GM12878 (cell line): ENCODE results near the gene TMEM217. TPM values are rescaled to one million over a fixed set of nuclear protein-coding genes. Genes with fewer than 3 reads are reported as not detected.

ENCODE experiments used
- ATAC-seq: fragments of 200-7000 bp; cut with Tn5 transposase; 3 replicates; pipeline ENCODE4 v1.9.1; 2020; ENCODE audit warnings: mild to moderate bottlenecking, moderate library complexity
- BruUV-seq: library from RNA; stranded (reverse); fragments of 400-500 nt; replicated peaks from 2 replicates; lab custom pipeline; 2021; lab: Mats Ljungman, UMichigan
- CTCF ChIA-PET: fragments of 300-600 bp; sonication (Branson Sonifier 250); formaldehyde crosslinking; extraction: SDS; loops from one replicate; lab custom pipeline; 2021; ENCODE audit warnings: inconsistent platforms; lab: Yijun Ruan, JAX
- POLR2A ChIA-PET: fragments of 350-600 bp; formaldehyde crosslinking; extraction: SDS; loops from one replicate; lab custom pipeline; 2021; ENCODE audit warnings: inconsistent platforms; lab: Charles Lee
- RAD21 ChIA-PET: fragments of 300-600 bp; sonication (Branson Sonifier 250); formaldehyde crosslinking; loops from one replicate; lab custom pipeline; 2023; ENCODE audit warnings: antibody characterized with exemption; ENCODE audit not compliant: unreplicated experiment; lab: Charles Lee
- SMC1A ChIA-PET: fragments of 300-600 bp; sonication (Branson Sonifier 250); formaldehyde crosslinking; loops from one replicate; lab custom pipeline; 2023; ENCODE audit not compliant: unreplicated experiment, uncharacterized antibody; lab: Charles Lee
- DNase-seq: peaks from one replicate; pipeline ENCODE4 v3.0.0-alpha.2; 2011; ENCODE audit warnings: low read depth, low spot score
- FAIRE-seq: peaks from 3 replicates; lab custom pipeline; 2011; peaks lifted over from hg19 to GRCh38; lab: Jason Lieb, UNC
- H2AFZ ChIP-seq: 2 replicates; pipeline ENCODE4 v1.6.0; 2011; ENCODE audit warnings: low read depth, low read length, control low read depth; ENCODE audit not compliant: control insufficient read depth
- H3K27ac ChIP-seq: 2 replicates; pipeline ENCODE4 v1.5.1; 2011; ENCODE audit warnings: control low read depth; ENCODE audit not compliant: control insufficient read depth, insufficient read depth
- H3K27me3 ChIP-seq, 2 experiments: replicated peaks in 1 of 2; 2 replicates each; pipeline versions ENCODE4 v1.6.0 to v1.6.1; 2011; ENCODE audit warnings: low read length in 1 of 2; ENCODE audit not compliant: control insufficient read depth in 2 of 2, insufficient read depth in 2 of 2
- H3K36me3 ChIP-seq, 2 experiments: 2 replicates each; pipeline ENCODE4 v1.5.1; 2011; ENCODE audit warnings: low read length in 1 of 2; ENCODE audit not compliant: control insufficient read depth in 2 of 2, insufficient read depth in 2 of 2
- H3K4me1 ChIP-seq: 2 replicates; pipeline ENCODE4 v1.6.1; 2011; ENCODE audit warnings: mild to moderate bottlenecking, low read length, moderate library complexity, mixed read lengths; ENCODE audit not compliant: control insufficient read depth, insufficient read depth
- H3K4me2 ChIP-seq: 2 replicates; pipeline ENCODE4 v1.6.0; 2011; ENCODE audit warnings: control low read depth; ENCODE audit not compliant: control insufficient read depth, insufficient read depth
- H3K4me3 ChIP-seq: fragments of 200-600 bp; sonication (generic); 2 replicates; pipeline ENCODE4 v1.5.1; 2016
- H3K79me2 ChIP-seq: 2 replicates; pipeline ENCODE4 v1.6.0; 2011; ENCODE audit warnings: low read length; ENCODE audit not compliant: control insufficient read depth, insufficient read depth
- H3K9ac ChIP-seq: 2 replicates; pipeline ENCODE4 v1.8.0; 2011; ENCODE audit warnings: low read length, control low read depth, mixed read lengths; ENCODE audit not compliant: control insufficient read depth, insufficient read depth
- H3K9me3 ChIP-seq: replicated peaks from 3 replicates; pipeline ENCODE4 v1.5.1; 2011; ENCODE audit warnings: mild to moderate bottlenecking, low read length; ENCODE audit not compliant: control insufficient read depth, insufficient read depth
- H4K20me1 ChIP-seq: 2 replicates; pipeline ENCODE4 v1.6.0; 2011; ENCODE audit not compliant: control insufficient read depth, insufficient read depth
- IKZF1 ChIP-seq: fragments of 450-650 bp; conservative IDR thresholded peaks from 2 replicates; pipeline ENCODE4 v1.6.1; 2017; ENCODE audit warnings: antibody characterized with exemption, mild to moderate bottlenecking
- IKZF2 ChIP-seq, 2 experiments: fragments of 450-650 bp; IDR thresholded peaks; 2 replicates each; pipeline ENCODE4 v1.6.1; 2017; ENCODE audit warnings: mild to moderate bottlenecking in 2 of 2, moderate library complexity in 2 of 2
- NFYB ChIP-seq: IDR thresholded peaks from 2 replicates; pipeline ENCODE4 v1.6.1; 2011; ENCODE audit warnings: low read depth, mild to moderate bottlenecking, low read length, improper control_type of control experiment, moderate library complexity; ENCODE audit not compliant: insufficient read depth
- NRF1 ChIP-seq: conservative IDR thresholded peaks from 2 replicates; pipeline ENCODE4 v1.6.1; 2011; ENCODE audit warnings: mild to moderate bottlenecking, low read depth, low read length, improper control_type of control experiment
- RAD21 ChIP-seq: IDR thresholded peaks from 2 replicates; pipeline ENCODE4 v1.6.1; 2011; ENCODE audit warnings: mild to moderate bottlenecking, low read depth, low read length, moderate library complexity; ENCODE audit not compliant: insufficient read depth
- RUNX3 ChIP-seq: IDR thresholded peaks from 2 replicates; pipeline ENCODE4 v1.6.1; 2012; ENCODE audit warnings: low read length, inconsistent platforms
- SREBF2 ChIP-seq: IDR thresholded peaks from 2 replicates; pipeline ENCODE4 v1.6.1; 2012; ENCODE audit warnings: mild to moderate bottlenecking, low read length
- TAF1 ChIP-seq: IDR thresholded peaks from 2 replicates; pipeline ENCODE4 v1.6.1; 2011; ENCODE audit warnings: mild to moderate bottlenecking, low read depth, low read length, borderline replicate concordance
- TCF12 ChIP-seq: IDR thresholded peaks from 2 replicates; pipeline ENCODE4 v1.6.1; 2011; ENCODE audit warnings: low read depth, mild to moderate bottlenecking, low read length
- YBX1 ChIP-seq: fragments of 450-650 bp; IDR thresholded peaks from 2 replicates; pipeline ENCODE4 v1.6.1; 2016; ENCODE audit warnings: antibody characterized with exemption
- ZNF24 ChIP-seq: fragments of 450-650 bp; IDR thresholded peaks from 2 replicates; pipeline ENCODE4 v1.6.1; 2017; ENCODE audit warnings: antibody characterized with exemption, mild to moderate bottlenecking
- WGBS: methylation state at CpG from one replicate; pipeline ENCODE4 v1.1.6; 2016; ENCODE audit warnings: low lambda C conversion rate; ENCODE audit not compliant: insufficient replicate concordance, insufficient coverage; ENCODE audit errors: missing lambda C conversion rate; 5-methylcytosine and 5-hydroxymethylcytosine counted together
- in situ Hi-C: fragments of 300-500 bp; cut with MboI; formaldehyde crosslinking; loops from 9 replicates; pipeline ENCODE4 v1.14.3; 2018; ENCODE audit warnings: mixed read lengths
- intact Hi-C: fragments of 100-400 bp; cut with micrococcal nuclease; formaldehyde crosslinking; loops from one replicate; pipeline ENCODE4 v1.14.2; 2022; ENCODE audit not compliant: unreplicated experiment
- polyA plus RNA-seq, 11 experiments: library from polyadenylated mRNA; depleted of rRNA in 4 of 11; unstranded in 6 of 11; stranded (reverse) in 5 of 11; fragments of >200 nt; fragmentation: Nextera tagmentation in 4 of 11; fragmentation: Illumina TruSeq in 1 of 11; extraction: Ambion mirVana in 4 of 11; extraction: Trizol in 1 of 11; gene quantifications; 1 replicate in 1 of 11; 2 replicates in 10 of 11; pipeline versions ENCODE4 v1.2.1 to v1.2.3, GENCODE V29; 2011 to 2016; ENCODE audit warnings: inconsistent platforms in 2 of 11, missing spikeins in 2 of 11, low read depth in 1 of 11
- total RNA-seq, 4 experiments: library from RNA; depleted of rRNA in 3 of 4; stranded (reverse); fragments of >200 nt in 3 of 4; fragmentation: Illumina TruSeq in 1 of 4; extraction: Trizol in 1 of 4; gene quantifications; 2 replicates each; pipeline versions ENCODE4 v1.2.1 to v1.2.3, GENCODE V29; 2013 to 2021
- TF ChIP-seq, protein P1 (sequence below), 3 experiments: IDR thresholded peaks in 2 of 3; conservative IDR thresholded peaks in 1 of 3; 2 replicates each; pipeline ENCODE4 v1.5.1; 2011; ENCODE audit warnings: low read depth in 3 of 3, low read length in 3 of 3, mild to moderate bottlenecking in 3 of 3, control low read depth in 2 of 3, moderate library complexity in 2 of 3, inconsistent platforms in 1 of 3, mixed read lengths in 1 of 3; ENCODE audit not compliant: control insufficient read depth in 2 of 3, insufficient read depth in 1 of 3; ENCODE audit errors: extremely low read depth in 1 of 3
- TF ChIP-seq, protein P2 (sequence below): IDR thresholded peaks from 2 replicates; pipeline ENCODE4 v1.6.1; 2011; ENCODE audit warnings: mild to moderate bottlenecking, low read depth, low read length, moderate library complexity; ENCODE audit not compliant: insufficient replicate concordance
- TF ChIP-seq, protein P3 (sequence below): fragments of 450-650 bp; IDR thresholded peaks from 2 replicates; pipeline ENCODE4 v1.6.1; 2016; ENCODE audit warnings: mild to moderate bottlenecking, moderate library complexity, borderline replicate concordance

The TMEM217 gene
- total and polyA plus RNA-seq, 10 of the 15 experiments (the other 5 are each of a cell fraction or from before 2014, with no cell fraction given), result 1.3 to 4.5 (median 2.3) TPM

DNA sequence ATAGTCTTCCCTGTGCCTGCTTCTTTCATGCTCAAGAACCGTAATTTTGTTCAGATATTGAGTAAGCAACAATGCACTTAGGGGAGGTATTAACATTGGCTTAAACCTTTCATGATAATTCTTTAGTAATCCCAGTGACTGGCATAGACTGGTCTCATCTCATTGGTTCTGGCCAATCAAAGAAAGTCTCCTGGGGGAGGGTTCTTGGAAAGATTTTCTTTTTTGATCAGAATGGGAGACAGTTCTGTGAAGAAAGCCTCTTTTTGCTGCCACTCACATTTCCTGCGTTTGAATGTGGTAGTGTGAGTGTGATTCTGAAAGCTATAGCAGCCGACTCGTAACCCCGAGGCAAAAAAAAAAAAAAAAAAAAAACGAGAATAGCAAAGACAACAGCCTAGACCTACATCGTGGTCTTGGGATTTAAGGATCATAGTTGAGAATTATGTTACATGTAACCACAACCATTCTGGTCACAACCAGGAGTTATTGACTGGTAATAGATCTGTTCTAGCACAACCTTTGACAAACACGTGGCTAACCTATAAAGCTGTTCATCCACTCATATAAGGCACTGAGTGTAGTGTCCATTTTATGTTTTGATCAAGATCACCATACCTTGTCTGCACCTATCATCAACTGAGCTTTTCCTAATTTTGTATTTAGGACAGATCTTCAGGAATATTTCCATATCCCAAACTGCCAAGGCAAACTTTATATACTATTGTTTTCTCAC lies 15.1 kb upstream of the TMEM217 start (continued):
- TF ChIP-seq TAF1 (no peak), TCF12 (no peak)

DNA sequence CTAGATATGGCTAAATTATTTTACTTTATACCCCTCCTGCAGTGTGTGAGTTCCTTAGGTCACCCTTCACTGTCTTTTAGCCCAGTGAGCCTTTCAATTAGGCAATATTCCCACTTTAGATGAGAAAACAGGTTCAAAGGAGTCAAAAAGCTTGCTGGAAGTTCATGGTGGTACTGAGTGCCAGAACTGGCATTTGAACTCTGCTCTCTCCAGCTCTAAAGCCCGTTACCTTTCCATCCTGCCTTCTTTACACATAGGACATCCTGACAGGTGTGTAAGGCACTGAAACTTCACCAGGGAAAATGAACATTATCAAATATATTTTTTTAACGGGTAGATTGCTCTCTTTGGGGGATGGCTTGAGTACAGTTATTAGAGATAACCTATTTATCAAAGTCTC lies 11.2 kb upstream of the TMEM217 start:
- H4K20me1 ChIP-seq, result no peaks in the 10 kb centered on the region
- H3K9me3 ChIP-seq, result no peaks in the 10 kb centered on the region; the same call in 2 of the 3 replicates
- H3K9ac ChIP-seq, result no peak overlapping the region
- H3K4me3 ChIP-seq, result no peak overlapping the region
- no peak for DNase-seq
- ChIA-PET RAD21 (no interaction called here), SMC1A (interaction anchor here (1.5 kb wide), 2 partner anchors 9 to 22 kb away, joined by 3 to 4 read pairs; no protein-coding TSS in a partner anchor), CTCF (no interaction called here), POLR2A (no interaction called here)
- H3K79me2 ChIP-seq, result peaks cover 6% of the 10 kb centered on the region
- H3K36me3 ChIP-seq, result 0 out of 4 replicates have a peak, but pooled peaks cover 0 to 3% of the 10 kb centered on the region in 2 experiments
- WGBS, result 100% methylated on average over 2 of the region's 2 CpGs
- H3K4me1 ChIP-seq, result no peaks in the 10 kb centered on the region
- intact Hi-C loops, result no loop called here
- BruUV-seq, result no TSS peak
- H3K27ac ChIP-seq, result no peak overlapping the region
- no peak overlapping the region for H3K4me2 ChIP-seq
- no peak overlapping the region for H2AFZ ChIP-seq
- in situ Hi-C loops, result no loop called here
- FAIRE-seq, result no peak
- H3K27me3 ChIP-seq, result no peaks in the 10 kb centered on the region
- ATAC-seq, result no peak
- TF ChIP-seq, protein P1, sequence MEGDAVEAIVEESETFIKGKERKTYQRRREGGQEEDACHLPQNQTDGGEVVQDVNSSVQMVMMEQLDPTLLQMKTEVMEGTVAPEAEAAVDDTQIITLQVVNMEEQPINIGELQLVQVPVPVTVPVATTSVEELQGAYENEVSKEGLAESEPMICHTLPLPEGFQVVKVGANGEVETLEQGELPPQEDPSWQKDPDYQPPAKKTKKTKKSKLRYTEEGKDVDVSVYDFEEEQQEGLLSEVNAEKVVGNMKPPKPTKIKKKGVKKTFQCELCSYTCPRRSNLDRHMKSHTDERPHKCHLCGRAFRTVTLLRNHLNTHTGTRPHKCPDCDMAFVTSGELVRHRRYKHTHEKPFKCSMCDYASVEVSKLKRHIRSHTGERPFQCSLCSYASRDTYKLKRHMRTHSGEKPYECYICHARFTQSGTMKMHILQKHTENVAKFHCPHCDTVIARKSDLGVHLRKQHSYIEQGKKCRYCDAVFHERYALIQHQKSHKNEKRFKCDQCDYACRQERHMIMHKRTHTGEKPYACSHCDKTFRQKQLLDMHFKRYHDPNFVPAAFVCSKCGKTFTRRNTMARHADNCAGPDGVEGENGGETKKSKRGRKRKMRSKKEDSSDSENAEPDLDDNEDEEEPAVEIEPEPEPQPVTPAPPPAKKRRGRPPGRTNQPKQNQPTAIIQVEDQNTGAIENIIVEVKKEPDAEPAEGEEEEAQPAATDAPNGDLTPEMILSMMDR (IDR thresholded peaks at IDR 0.05 in 2 of 3, conservative IDR thresholded peaks at IDR 0.05 in 1 of 3; ENCODE audit: control insufficient read depth in 2 of 3, extremely low read depth in 1 of 3, insufficient read depth in 1 of 3, low read depth in 3 of 3, low read length in 3 of 3), result no peak
- TF ChIP-seq NFYB (no peak), SREBF2 (no peak), IKZF1 (no peak), RUNX3 (no peak), YBX1 (no peak), IKZF2 (IDR thresholded peaks at IDR 0.05) (no peak), NRF1 (no peak), RAD21 (no peak), ZNF24 (no peak)
- TF ChIP-seq, protein P2, sequence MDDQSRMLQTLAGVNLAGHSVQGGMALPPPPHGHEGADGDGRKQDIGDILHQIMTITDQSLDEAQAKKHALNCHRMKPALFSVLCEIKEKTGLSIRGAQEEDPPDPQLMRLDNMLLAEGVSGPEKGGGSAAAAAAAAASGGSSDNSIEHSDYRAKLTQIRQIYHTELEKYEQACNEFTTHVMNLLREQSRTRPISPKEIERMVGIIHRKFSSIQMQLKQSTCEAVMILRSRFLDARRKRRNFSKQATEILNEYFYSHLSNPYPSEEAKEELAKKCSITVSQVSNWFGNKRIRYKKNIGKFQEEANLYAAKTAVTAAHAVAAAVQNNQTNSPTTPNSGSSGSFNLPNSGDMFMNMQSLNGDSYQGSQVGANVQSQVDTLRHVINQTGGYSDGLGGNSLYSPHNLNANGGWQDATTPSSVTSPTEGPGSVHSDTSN, result no peak
- TF ChIP-seq, protein P3, sequence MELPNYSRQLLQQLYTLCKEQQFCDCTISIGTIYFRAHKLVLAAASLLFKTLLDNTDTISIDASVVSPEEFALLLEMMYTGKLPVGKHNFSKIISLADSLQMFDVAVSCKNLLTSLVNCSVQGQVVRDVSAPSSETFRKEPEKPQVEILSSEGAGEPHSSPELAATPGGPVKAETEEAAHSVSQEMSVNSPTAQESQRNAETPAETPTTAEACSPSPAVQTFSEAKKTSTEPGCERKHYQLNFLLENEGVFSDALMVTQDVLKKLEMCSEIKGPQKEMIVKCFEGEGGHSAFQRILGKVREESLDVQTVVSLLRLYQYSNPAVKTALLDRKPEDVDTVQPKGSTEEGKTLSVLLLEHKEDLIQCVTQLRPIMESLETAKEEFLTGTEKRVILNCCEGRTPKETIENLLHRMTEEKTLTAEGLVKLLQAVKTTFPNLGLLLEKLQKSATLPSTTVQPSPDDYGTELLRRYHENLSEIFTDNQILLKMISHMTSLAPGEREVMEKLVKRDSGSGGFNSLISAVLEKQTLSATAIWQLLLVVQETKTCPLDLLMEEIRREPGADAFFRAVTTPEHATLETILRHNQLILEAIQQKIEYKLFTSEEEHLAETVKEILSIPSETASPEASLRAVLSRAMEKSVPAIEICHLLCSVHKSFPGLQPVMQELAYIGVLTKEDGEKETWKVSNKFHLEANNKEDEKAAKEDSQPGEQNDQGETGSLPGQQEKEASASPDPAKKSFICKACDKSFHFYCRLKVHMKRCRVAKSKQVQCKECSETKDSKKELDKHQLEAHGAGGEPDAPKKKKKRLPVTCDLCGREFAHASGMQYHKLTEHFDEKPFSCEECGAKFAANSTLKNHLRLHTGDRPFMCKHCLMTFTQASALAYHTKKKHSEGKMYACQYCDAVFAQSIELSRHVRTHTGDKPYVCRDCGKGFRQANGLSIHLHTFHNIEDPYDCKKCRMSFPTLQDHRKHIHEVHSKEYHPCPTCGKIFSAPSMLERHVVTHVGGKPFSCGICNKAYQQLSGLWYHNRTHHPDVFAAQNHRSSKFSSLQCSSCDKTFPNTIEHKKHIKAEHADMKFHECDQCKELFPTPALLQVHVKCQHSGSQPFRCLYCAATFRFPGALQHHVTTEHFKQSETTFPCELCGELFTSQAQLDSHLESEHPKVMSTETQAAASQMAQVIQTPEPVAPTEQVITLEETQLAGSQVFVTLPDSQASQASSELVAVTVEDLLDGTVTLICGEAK, result no peak
